B cell (primary cell): ENCODE measurements around the gene CAGE1. TPM values are rescaled to one million over a fixed set of nuclear protein-coding genes. Genes with fewer than 3 reads are reported as not detected.

Experiments
- ATAC-seq: fragments of 200-7000 bp; cut with Tn5 transposase; one replicate; pipeline ENCODE4 v1.10.0; 2021; ENCODE audit warnings: low read depth, mild to moderate bottlenecking, moderate number of reproducible peaks, moderate library complexity
- CTCF ChIA-PET: fragments of 350-600 bp; sonication (Branson Sonifier 250); formaldehyde crosslinking; loops from one replicate; lab custom pipeline; 2021; ENCODE audit warnings: antibody characterized with exemption, inconsistent platforms; lab: Charles Lee
- POLR2A ChIA-PET: fragments of 350-600 bp; sonication (Branson Sonifier 250); formaldehyde crosslinking; loops from one replicate; lab custom pipeline; 2021; ENCODE audit warnings: antibody characterized with exemption; lab: Charles Lee
- DNase-seq: peaks from one replicate; pipeline ENCODE4 v3.0.0; 2013
- H2AFZ ChIP-seq: 2 replicates; pipeline ENCODE4 v1.6.1; 2012; ENCODE audit warnings: mild to moderate bottlenecking, low read depth, low read length; ENCODE audit not compliant: insufficient read depth, poor library complexity, severe bottlenecking
- H3K27ac ChIP-seq, 2 donors: 1 replicate in 1 of 2; 2 replicates in 1 of 2; pipeline ENCODE4 v1.5.1; 2012 to 2013; ENCODE audit warnings: low read length in 2 of 2, mild to moderate bottlenecking in 2 of 2, moderate library complexity in 1 of 2
- H3K27me3 ChIP-seq, 4 experiments: fragments of 200-600 bp in 1 of 4; sonication (generic) in 1 of 4; replicated peaks in 1 of 4; 1 replicate in 2 of 4; 2 replicates in 2 of 4; pipeline versions ENCODE4 v1.6.1 to v1.7.0; 2013 to 2016; ENCODE audit warnings: low read length in 3 of 4, mild to moderate bottlenecking in 2 of 4, mixed read lengths in 1 of 4, moderate library complexity in 1 of 4; ENCODE audit not compliant: insufficient read depth in 4 of 4, control insufficient read depth in 3 of 4; ENCODE audit errors: control extremely low read depth in 1 of 4
- H3K36me3 ChIP-seq, 2 experiments: replicated peaks in 1 of 2; 1 replicate in 1 of 2; 2 replicates in 1 of 2; pipeline versions ENCODE4 v1.6.1 to v1.7.1; 2013; ENCODE audit warnings: low read length in 1 of 2; ENCODE audit not compliant: insufficient read depth in 2 of 2, control insufficient read depth in 1 of 2; ENCODE audit errors: control extremely low read depth in 1 of 2, extremely low read depth in 1 of 2
- H3K4me1 ChIP-seq, 2 donors: fragments of 200-600 bp in 1 of 2; sonication (generic) in 1 of 2; 1 replicate in 1 of 2; 2 replicates in 1 of 2; pipeline versions ENCODE4 v1.5.1 to v1.6.1; 2013 to 2017; ENCODE audit warnings: low read length in 2 of 2; ENCODE audit not compliant: control insufficient read depth in 2 of 2, insufficient read depth in 2 of 2
- H3K4me2 ChIP-seq: replicated peaks from 2 replicates; pipeline ENCODE3; 2012; ENCODE audit warnings: mild to moderate bottlenecking, low read depth, low read length; ENCODE audit not compliant: poor library complexity, severe bottlenecking
- H3K4me3 ChIP-seq, 5 experiments: fragments of 200-600 bp in 1 of 5; sonication (generic) in 1 of 5; 1 replicate in 3 of 5; 2 replicates in 2 of 5; pipeline versions ENCODE4 v1.5.1 to v1.7.0; 2011 to 2016; ENCODE audit warnings: low read length in 4 of 5, mild to moderate bottlenecking in 4 of 5, low read depth in 2 of 5, control low read depth in 1 of 5, moderate library complexity in 1 of 5; ENCODE audit not compliant: insufficient read depth in 1 of 5; ENCODE audit errors: control extremely low read depth in 1 of 5, extremely low read depth in 1 of 5
- H3K79me2 ChIP-seq: fragments of 200-600 bp; sonication (generic); one replicate; pipeline ENCODE4 v1.6.0; 2016; ENCODE audit warnings: low read length; ENCODE audit not compliant: control insufficient read depth, insufficient read depth
- H3K9ac ChIP-seq: fragments of 200-600 bp; sonication (generic); 2 replicates; pipeline ENCODE4 v1.6.1; 2017; ENCODE audit warnings: mild to moderate bottlenecking, low read length, moderate library complexity
- H3K9me3 ChIP-seq, 3 donors: one replicate each; pipeline versions ENCODE4 v1.6.1 to v1.7.1; 2013; ENCODE audit warnings: low read length in 2 of 3; ENCODE audit not compliant: control insufficient read depth in 2 of 3, insufficient read depth in 1 of 3; ENCODE audit errors: control extremely low read depth in 1 of 3
- H4K20me1 ChIP-seq: 2 replicates; pipeline ENCODE4 v1.6.0; 2012; ENCODE audit warnings: mild to moderate bottlenecking, low read length; ENCODE audit not compliant: insufficient read depth, control insufficient read depth, poor library complexity, severe bottlenecking
- H3K27ac Mint-ChIP-seq: one replicate; pipeline ENCODE4 v1.8.0; 2021; ENCODE audit warnings: mixed read lengths
- H3K27me3 Mint-ChIP-seq: one replicate; pipeline ENCODE4 v1.8.0; 2021; ENCODE audit warnings: mixed read lengths
- H3K4me1 Mint-ChIP-seq: one replicate; pipeline ENCODE4 v1.8.0; 2021; ENCODE audit warnings: mixed read lengths
- H3K4me3 Mint-ChIP-seq: one replicate; pipeline ENCODE4 v1.8.0; 2021; ENCODE audit warnings: mixed read lengths
- H3K9me3 Mint-ChIP-seq: one replicate; pipeline ENCODE4 v1.8.0; 2022; ENCODE audit warnings: mixed read lengths; ENCODE audit not compliant: insufficient read depth
- EZH2 ChIP-seq: IDR thresholded peaks from 2 replicates; pipeline ENCODE4 v1.6.1; 2012; ENCODE audit warnings: borderline replicate concordance, low read depth, mild to moderate bottlenecking, moderate library complexity, low read length; ENCODE audit not compliant: insufficient read depth, poor library complexity, severe bottlenecking
- WGBS: methylation state at CpG from one replicate; pipeline ENCODE4 v1.1.5; 2013; ENCODE audit warnings: missing lambda C conversion rate; ENCODE audit not compliant: insufficient coverage; 5-methylcytosine and 5-hydroxymethylcytosine counted together
- intact Hi-C: fragments of 100-400 bp; cut with micrococcal nuclease; formaldehyde crosslinking; loops from one replicate; pipeline ENCODE4 v1.10.0; 2022
- polyA plus RNA-seq: library from polyadenylated mRNA; depleted of rRNA; stranded (reverse); fragments of >200 nt; gene quantifications from 2 replicates; pipeline ENCODE4 v1.2.3, GENCODE V29; 2012
- total RNA-seq, 2 donors: library from RNA; stranded (reverse); fragments of 120-200 nt in 1 of 2; gene quantifications; 1 replicate in 1 of 2; 2 replicates in 1 of 2; pipeline versions ENCODE4 v1.2.3 to v1.2.4, GENCODE V29; 2013 to 2022
- TF ChIP-seq, protein P1 (sequence below): fragments of 200-600 bp; IDR thresholded peaks from one replicate; pipeline ENCODE4 v1.8.0; 2022; ENCODE audit warnings: antibody characterized with exemption, mild to moderate bottlenecking

Gene CAGE1
- total and polyA plus RNA-seq, 2 donors (not counting 1 experiment from before 2014, with no cell fraction given) = 0.13 to 0.34 TPM

DNA sequence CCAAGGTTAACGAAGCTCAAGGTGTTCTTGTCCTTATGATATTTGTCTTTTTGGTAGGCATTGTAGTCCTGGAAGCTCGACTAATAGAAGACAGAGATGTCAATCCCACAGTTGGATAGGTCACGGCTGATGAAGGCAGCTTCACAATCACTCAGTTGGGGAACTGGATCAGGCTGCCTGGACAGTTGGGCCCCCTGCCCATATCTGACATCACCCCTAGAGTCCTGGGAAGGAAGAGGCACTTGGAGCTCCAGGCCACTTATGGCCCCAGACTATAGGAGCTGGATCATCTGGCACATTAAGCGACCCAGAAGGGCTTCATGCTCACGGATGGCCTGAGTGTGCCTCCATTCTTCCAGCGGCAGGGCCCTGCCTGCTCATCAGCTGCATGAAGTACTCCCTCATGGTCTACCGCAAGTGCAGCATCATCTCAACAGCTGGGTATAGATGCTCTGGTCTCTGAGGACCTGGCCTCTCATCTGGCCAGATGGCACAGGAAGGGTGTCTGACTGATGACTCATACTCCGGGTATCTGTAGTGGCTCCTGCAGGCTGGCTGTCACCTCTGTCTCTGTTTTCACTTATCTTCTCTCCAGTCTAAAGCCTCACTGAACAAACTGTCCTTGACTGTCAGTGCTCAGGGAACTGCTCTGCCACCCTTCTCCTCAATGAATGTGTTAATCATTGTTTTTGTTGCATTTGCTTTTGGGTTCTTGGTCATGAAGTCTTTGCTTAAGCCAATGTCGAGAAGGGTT lies 47.4 kb downstream of the CAGE1 start:
- no peak for DNase-seq
- ChIA-PET POLR2A (no interaction called here), CTCF (interaction anchor here (0.7 to 1.5 kb wide), 2 partner anchors 54 to 665 kb away, joined by 3 read pairs; no protein-coding TSS in a partner anchor)
- H3K9me3 Mint-ChIP-seq = no peaks in the 10 kb centered on the region
- no peak for TF ChIP-seq EZH2
- TF ChIP-seq, protein P1, sequence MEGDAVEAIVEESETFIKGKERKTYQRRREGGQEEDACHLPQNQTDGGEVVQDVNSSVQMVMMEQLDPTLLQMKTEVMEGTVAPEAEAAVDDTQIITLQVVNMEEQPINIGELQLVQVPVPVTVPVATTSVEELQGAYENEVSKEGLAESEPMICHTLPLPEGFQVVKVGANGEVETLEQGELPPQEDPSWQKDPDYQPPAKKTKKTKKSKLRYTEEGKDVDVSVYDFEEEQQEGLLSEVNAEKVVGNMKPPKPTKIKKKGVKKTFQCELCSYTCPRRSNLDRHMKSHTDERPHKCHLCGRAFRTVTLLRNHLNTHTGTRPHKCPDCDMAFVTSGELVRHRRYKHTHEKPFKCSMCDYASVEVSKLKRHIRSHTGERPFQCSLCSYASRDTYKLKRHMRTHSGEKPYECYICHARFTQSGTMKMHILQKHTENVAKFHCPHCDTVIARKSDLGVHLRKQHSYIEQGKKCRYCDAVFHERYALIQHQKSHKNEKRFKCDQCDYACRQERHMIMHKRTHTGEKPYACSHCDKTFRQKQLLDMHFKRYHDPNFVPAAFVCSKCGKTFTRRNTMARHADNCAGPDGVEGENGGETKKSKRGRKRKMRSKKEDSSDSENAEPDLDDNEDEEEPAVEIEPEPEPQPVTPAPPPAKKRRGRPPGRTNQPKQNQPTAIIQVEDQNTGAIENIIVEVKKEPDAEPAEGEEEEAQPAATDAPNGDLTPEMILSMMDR = no peak
- no peak overlapping the region for H3K4me3 ChIP-seq
- no peaks in the 10 kb centered on the region for H3K79me2 ChIP-seq
- peaks cover 33% of the 10 kb centered on the region for H3K27me3 Mint-ChIP-seq
- no peaks in the 10 kb centered on the region for H3K4me1 Mint-ChIP-seq
- no peaks in the 10 kb centered on the region for H4K20me1 ChIP-seq
- no peaks in the 10 kb centered on the region for H3K4me1 ChIP-seq
- ATAC-seq = no peak
- H2AFZ ChIP-seq = no peak overlapping the region
- WGBS = 84% methylated on average over 7 of the region's 9 CpGs
- no peak overlapping the region for H3K4me3 Mint-ChIP-seq
- no peak overlapping the region for H3K27ac Mint-ChIP-seq
- no peak overlapping the region for H3K4me2 ChIP-seq
- H3K9me3 ChIP-seq = peaks cover 0 to 6% (median 0%) of the 10 kb centered on the region in 3 donors
- intact Hi-C loops = no loop called here
- H3K9ac ChIP-seq = no peak overlapping the region
- peaks cover 0 to 11% (median 0%) of the 10 kb centered on the region in 4 experiments for H3K27me3 ChIP-seq
- H3K27ac ChIP-seq = no peak overlapping the region
- no peaks in the 10 kb centered on the region for H3K36me3 ChIP-seq

DNA sequence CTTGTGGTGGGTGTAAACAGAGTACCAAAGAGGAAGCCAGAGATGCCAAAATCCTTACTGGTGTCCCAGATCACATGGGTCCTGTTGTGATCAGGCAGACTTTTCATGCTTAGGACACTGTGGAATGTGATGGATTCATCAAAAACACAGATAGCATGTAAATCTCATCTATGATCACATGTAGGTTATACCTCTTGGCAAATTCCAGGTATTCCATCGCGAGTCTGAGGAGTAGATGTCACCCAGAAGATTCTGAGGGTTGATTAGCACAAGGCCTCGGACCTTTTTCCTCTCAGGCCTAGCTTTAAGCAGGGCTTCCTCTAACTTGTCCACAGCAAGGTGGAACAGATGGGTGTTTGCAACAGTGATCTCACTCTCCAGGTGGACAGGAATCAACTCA lies 48.3 kb downstream of the CAGE1 start:
- intact Hi-C loops = no loop called here
- H3K4me3 ChIP-seq = no peak overlapping the region
- no peak overlapping the region for H3K4me2 ChIP-seq
- H3K27ac ChIP-seq = no peak overlapping the region
- no peak overlapping the region for H3K9ac ChIP-seq
- 93% methylated on average over 3 of the region's 3 CpGs for WGBS
- H3K27me3 Mint-ChIP-seq = peaks cover 33% of the 10 kb centered on the region
- no peaks in the 10 kb centered on the region for H3K36me3 ChIP-seq
- POLR2A ChIA-PET = no interaction called here
- H3K4me1 Mint-ChIP-seq = no peaks in the 10 kb centered on the region
- no peak overlapping the region for H2AFZ ChIP-seq
- no peak overlapping the region for H3K4me3 Mint-ChIP-seq
- H4K20me1 ChIP-seq = no peaks in the 10 kb centered on the region
- no peaks in the 10 kb centered on the region for H3K79me2 ChIP-seq
- peaks cover 0 to 6% (median 0%) of the 10 kb centered on the region in 3 donors for H3K9me3 ChIP-seq
- no peak for TF ChIP-seq EZH2
- TF ChIP-seq, protein P1 = no peak
- peaks cover 0 to 11% (median 0%) of the 10 kb centered on the region in 4 experiments for H3K27me3 ChIP-seq
- ATAC-seq = no peak
- no peak overlapping the region for H3K27ac Mint-ChIP-seq
- CTCF ChIA-PET = interaction anchor here (0.7 to 1.5 kb wide), 3 partner anchors 53 to 664 kb away, joined by 3 to 5 read pairs (median 3); no protein-coding TSS in a partner anchor
- no peak for DNase-seq
- H3K4me1 ChIP-seq = no peaks in the 10 kb centered on the region
- H3K9me3 Mint-ChIP-seq = no peaks in the 10 kb centered on the region
